Measurements from ENCODE around the gene ANKRD63.

DNA sequence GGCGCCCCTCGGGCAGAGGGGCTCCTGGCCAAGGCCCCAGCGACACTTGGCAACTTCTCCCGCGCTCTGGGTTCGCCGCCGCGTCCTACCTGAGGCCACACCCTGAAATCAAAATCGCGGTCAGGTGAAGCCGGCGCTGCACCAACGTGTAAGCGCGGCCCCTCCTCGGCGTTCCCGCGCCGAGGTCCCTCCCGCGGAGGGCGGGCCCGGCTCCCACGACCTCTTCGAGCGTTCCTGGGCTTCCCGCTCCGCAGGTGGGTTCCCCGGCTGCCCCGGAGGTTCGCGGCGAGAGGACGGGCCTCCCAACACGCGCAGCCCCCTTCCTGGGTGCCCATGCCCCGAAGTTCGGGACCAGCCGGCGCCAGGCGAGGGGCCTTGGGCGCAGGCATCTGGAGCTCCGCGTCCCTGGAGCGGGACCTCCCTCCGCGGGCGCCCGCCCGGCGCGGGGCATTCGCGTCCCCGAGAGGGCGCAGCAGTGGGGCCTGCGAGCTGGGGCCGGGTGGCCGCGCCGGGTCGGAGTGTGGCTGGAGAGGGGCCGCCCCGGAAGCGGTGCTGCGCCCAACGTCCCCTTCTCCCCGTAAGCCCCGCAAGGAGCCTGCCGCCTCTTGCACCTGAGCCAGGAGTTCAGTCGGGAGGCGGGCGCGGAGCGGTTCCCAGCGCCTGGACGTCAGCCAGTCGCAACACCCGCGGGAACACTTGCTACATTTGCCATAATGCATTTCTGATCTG is 30.3 kb downstream of the ANKRD63 start:
- TF ChIP-seq, protein P1, sequence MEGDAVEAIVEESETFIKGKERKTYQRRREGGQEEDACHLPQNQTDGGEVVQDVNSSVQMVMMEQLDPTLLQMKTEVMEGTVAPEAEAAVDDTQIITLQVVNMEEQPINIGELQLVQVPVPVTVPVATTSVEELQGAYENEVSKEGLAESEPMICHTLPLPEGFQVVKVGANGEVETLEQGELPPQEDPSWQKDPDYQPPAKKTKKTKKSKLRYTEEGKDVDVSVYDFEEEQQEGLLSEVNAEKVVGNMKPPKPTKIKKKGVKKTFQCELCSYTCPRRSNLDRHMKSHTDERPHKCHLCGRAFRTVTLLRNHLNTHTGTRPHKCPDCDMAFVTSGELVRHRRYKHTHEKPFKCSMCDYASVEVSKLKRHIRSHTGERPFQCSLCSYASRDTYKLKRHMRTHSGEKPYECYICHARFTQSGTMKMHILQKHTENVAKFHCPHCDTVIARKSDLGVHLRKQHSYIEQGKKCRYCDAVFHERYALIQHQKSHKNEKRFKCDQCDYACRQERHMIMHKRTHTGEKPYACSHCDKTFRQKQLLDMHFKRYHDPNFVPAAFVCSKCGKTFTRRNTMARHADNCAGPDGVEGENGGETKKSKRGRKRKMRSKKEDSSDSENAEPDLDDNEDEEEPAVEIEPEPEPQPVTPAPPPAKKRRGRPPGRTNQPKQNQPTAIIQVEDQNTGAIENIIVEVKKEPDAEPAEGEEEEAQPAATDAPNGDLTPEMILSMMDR (conservative IDR thresholded peaks at IDR 0.05; ENCODE audit: low read depth, low read length): 0 out of 2 replicates have a peak, but pooled peaks have one; percentile 21
- TF ChIP-seq EZH2phosphoT487 (IDR thresholded peaks at IDR 0.05; ENCODE audit: borderline replicate concordance, low read length): no peak
